NCI-H446 (cell line): ENCODE results near the gene TIMM17B.

Experiments
- DNase-seq, 2 experiments: peaks; one replicate each; lab custom pipeline; 2025; lab: John Stamatoyannopoulos, UW

The TIMM17B gene

GRCh38 chrX:48918643-48919340 lies 21.2 kb upstream of the TIMM17B start, which contains the start of gene PIM2:
Gene PIM2 (minus strand): TSS chrX:48919024. CDS start chrX:48918834, 190 bp downstream.
- DNase-seq = peak; percentile 75 to 93

GRCh38 chrX:48918301-48918642 lies 20.7 kb upstream of the TIMM17B start:
- DNase-seq = no peak

DNA sequence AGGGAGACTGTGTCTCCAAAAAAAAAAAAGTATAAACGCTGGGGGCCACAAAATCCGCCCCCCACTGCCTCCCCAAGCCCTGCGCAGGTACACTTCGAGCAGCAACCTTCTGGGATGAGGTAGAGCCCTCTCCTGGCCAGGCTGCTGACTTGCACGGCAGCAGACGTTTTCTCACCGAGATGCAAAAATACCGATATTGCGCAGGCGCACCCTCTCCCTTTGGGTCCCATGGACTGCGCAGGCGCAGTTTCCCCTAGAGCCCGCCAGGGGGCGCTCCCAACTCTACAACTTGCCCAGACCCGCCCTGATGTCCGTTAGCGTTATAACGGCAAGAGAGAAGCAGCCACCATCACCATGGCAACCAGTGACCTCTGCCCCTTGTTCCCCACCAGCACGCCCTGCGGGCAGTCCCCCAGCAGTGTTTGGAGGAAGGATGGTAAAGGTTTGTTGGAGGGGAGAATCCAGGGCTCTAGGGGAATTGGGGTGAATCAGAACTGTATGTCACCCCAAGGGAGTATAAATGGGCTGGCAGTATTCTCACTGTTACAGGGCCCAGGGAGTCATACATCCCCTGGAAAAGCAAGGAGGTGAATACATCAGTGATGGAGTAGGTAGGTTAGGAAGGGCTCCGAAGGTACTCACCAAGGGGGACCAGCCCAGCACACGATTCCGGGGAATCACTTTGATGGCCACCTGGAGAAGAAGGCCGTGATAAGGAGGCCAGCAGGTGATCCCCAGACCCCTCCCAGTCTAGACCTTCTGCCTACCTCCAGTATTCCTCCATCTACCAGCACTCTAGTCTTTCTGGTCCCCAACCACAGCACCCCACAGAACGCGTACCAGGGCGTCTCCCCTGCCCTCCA lies 19.8 kb upstream of the TIMM17B start:
- peak; percentile 67 to 89 for DNase-seq

- DNase-seq = no peak
Observed at GRCh38 chrX:48914593-48915493, 17.3 kb upstream of the TIMM17B start.

DNA sequence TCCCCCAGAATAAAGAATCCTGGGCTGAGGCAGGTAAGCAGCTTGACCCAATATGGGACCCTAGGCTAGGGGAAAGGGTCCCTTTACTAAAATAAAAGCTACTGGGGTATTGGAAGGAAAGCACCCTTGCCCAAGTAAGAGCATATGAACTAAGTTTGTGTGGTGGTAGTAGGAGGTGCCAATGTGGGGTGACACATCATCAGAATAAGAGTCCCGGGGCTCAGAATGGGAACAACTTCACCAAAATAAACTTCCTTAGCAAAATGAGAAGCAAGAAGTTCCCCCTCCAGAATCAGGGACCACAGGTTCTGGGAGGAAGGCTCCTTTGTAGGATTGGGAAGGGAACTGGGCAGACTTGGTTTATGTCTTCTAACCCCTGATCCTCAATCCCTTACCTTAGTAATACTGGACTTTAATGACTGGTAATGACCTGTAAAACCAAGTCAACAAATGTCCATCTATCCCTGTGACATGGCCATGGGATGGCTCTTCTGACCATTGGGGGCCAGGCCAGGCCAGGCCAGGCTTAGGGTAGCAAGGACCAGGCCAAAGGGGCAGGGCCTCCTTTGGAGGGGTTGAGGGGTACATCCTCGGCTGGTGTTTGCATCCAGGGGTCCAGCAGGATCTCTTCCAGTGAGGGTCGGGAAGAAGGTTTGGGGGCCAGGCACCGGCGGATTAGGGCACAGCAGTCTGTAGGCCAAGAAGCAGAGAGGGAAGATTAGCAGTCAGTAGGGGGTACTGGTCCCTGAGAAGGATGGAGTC lies 16.2 kb upstream of the TIMM17B start:
- no peak for DNase-seq

DNA sequence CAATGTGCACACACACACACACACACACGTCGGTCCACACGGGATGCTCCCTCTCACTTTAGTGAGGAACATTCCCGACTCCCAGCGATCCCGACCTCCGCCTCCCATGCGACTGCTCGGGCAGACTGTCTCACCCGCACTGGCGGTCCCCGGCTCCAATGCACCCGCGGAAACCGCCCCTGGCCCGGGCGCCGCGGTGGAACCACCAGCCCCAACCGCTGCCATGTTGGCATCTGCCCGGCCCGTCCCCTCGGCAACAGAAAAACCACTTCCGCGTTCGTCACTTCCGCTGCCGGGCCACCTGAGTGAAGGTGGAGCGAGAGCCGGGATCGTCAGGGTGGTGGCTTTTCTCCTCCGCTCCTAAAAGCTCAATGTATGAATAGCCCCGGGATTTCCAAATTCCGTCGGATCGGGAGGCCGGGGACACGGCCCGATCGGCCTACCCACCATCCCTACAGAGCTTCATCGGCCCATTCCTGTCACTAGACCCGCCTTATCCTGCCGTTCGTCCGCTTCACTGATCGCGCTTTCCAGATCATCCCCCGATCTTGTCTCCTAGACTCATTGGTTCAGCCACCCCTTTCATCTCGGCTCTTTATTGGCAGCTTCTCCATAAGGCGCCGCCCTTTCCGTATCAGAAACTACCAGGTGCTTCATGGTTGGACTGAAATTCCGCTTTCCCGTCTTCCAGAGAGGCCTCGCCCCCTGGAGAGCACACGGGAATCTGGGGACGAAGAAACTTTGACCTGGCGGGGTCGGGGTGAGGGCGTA lies 14.0 kb upstream of the TIMM17B start, which contains the start of gene SLC35A2:
Gene SLC35A2, minus strand, starts transcription at position 235 of the 771 bp plus-strand sequence. Its CDS starts 10 bp downstream, at position 225.
- DNase-seq = peak; percentile 16 to 49

DNA sequence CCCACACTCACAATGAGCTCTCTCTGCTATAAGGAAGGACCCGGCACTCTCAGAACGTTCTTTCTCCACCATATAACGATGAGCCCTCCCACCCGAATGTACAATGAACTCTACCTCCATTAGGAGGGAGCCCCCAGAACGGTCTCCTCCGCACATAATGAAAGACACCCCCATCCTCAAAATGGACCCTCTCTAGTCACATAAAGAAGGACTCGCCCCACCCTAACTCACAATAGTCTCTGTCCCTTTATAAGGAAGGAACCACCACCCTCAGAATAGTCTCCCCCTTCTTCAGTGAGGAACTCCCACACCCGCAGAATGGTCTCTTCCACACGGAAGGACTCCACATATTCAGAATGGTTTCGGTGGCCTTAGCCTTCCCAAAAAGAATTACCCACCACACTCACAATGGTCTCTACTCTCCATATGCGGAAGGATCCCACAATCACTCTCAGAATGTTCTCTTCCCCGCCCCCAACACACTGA lies 13.4 kb upstream of the TIMM17B start:
- no peak for DNase-seq

GRCh38 chrX:48909703-48910294 lies 12.2 kb upstream of the TIMM17B start:
- DNase-seq = no peak

DNA sequence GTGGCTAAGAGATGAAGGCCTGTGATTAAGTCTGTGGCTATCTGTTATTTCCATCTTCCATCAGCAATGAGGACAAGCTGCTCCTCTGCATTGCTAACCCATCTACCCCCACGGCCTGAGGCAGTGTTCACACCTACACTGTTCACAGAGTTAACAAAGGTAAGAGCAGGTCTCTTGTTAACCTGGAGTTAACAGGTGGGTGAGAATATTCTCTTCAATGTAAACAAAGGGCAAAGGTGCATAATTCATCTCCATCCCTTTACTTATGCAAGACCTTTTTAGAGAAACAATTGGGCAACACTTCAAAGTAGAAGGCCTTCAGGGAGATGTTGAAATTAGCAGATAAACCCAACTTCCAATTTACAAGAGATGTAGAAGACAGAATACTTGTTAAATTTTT lies 11.0 kb upstream of the TIMM17B start:
- no peak for DNase-seq

DNA sequence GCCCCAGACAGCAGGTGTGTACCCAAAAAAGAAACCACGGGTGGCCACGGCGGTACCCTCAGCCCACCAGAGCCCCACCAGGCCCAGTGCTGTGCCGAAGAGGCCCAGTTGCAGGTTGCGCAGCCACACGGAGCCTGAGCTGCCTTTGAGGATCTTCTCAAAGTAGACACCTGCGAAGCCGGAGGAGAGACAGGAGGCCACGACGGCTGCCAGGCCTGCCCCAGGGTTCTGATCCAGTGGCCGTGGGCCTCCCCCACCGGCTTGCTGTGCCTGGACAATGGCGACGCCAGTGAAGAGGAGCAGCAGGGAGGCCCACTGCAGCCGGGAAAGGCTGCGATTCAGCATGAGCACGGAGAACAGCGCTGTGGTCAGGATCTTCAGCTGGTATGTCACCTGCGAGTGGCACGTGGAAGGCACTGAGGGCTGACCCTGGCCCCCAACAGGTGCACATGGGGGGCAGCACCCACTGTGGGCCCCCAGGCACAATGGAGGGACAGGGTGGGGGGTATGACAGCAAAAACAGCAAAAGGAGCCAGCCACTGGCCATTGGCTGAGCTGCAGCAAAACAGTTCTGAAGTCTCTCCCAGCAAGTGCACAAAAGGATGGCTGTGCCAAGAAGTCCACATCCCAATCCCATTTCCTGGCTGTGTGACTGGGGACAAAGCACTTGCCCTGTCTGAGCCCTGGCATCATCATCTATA lies 7.7 kb upstream of the TIMM17B start:
- no peak for DNase-seq

- DNase-seq = no peak
Observed at GRCh38 chrX:48904626-48905025, 7.1 kb upstream of the TIMM17B start.

DNA sequence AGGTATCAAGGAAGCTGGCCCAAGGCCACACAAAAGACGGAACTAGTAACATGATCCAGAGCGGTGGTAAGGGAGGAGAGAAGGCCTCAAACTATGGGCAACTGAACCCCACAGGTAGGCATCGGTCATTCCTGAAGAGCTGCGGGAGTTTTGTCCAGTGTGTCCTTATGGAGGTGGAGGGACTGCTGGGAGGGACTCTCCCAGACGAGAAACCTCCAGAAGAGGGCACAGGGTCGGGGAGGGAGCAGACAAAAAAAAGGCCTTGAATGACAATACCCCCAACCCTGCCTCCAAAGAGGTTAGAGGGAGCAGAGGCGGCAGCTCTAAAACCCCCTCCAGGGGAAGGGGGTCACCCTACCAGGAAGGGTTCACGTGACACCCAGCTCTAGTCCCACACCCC lies 6.6 kb upstream of the TIMM17B start:
- no peak for DNase-seq

- no peak for DNase-seq
Observed at GRCh38 chrX:48903290-48903689, 5.7 kb upstream of the TIMM17B start.

DNA sequence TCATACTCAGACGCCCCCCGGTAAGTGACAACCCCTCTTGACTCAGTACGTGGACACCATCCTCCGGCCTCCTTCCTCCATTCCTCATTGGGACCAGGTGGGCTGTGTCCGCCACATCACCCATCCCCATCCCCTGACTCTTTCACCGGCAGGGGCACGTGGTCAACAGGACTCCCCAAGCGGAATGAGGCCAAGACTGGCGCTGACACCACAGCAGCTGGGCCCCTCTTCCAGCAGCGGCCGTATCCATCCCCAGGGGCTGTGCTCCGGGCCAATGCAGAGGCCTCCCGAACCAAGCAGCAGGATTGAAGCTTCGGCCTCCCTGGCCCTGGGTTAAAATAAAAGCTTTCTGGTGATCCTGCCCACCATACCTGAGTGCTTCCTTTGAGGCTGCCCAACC lies 5.2 kb upstream of the TIMM17B start:
- no peak for DNase-seq

DNA sequence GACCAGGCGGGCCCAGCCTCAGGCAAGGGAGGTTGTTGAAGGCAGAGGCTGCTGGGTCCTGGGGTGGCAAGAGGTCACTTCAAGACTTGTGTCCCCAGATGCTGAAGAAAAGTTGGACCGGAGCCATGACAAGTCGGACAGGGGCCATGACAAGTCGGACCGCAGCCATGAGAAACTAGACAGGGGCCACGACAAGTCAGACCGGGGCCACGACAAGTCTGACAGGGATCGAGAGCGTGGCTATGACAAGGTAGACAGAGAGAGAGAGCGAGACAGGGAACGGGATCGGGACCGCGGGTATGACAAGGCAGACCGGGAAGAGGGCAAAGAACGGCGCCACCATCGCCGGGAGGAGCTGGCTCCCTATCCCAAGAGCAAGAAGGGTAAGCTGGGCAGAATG lies 4.6 kb upstream of the TIMM17B start:
- DNase-seq = no peak

DNA sequence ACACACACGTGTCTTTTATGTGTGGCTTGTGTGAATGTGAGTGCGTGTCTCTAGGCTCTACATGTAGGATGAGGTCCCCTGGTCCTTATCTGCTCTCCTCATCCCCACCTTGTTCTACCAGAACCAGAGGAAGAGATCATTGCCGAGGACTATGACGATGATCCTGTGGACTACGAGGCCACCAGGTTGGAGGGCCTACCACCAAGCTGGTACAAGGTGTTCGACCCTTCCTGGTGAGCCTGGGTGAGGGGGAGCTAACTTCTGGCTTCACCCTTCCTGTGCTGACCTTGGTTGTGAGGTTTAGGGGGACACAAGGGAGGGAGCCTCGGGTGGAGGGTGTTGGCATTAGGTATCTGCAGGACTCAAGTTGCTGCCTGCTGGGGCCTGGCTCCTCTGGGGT lies 3.5 kb upstream of the TIMM17B start:
- DNase-seq = no peak

DNA sequence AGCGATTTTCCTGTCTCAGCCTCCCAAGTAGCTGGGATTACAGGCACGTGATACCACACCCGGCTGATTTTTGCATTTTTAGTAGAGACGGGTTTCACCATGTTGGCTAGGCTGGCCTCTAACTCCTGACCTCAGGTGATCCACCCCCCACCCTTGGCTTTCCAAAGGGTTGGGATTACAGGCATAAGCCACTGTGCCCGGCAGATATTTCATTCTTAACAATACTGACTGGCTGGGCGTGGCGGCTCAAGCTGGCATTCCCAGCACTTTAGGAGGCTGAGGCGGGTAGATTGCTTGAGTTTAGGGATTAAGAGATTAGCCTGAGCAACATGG lies 1.5 kb upstream of the TIMM17B start:
- no peak for DNase-seq

DNA sequence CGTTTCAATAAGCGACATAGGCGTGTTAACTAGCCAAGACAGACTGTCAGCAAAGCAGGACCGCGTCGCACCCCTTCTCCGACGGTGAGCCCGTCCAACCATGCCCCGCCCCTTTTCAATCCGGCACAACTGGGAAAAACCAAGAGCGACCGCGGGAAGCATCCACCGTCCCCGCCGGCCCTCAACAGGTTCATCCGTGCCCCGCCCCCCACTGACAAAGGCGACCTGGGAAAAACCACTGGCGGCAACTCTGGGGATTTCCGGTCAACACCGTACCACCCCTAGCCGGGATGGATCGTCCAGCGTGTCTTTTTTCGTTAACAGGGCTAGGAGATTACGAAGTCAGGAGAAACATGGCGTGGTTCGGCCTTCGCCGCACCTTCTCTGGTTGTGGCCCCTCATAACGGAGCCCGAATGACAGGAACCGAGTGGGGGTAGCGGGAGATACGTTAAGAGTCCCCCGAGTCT lies 377 bp downstream of the TIMM17B start:
- DNase-seq = peak; percentile 66 to 73

- DNase-seq = no peak
Observed at GRCh38 chrX:48896611-48897011, 957 bp downstream of the TIMM17B start.

DNA sequence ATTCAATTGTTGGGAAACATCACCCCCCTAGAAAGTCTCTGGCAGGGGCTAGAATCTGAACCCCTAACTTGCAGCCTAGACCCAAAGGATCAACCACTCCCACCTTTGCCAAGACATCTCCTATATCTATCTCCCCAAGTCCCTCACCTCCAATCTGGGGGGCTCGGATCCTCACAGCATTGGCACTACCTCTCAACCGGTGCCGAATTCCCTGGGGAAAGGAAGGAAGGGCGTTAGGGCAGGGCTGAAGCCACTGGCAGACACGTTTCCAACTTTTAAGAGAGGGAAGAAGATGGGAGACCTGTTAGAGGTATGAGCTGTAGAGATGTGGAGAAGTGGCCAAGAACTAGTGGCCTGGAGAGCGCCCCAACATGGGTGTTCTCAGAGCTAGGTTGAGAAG lies 2.7 kb downstream of the TIMM17B start:
- DNase-seq = no peak
